M059J (cell line): ENCODE measurements around the gene ZNF652. TPM values are rescaled to one million over a fixed set of nuclear protein-coding genes. Genes with fewer than 3 reads are reported as not detected.
A peak's percentile ranks its signal among the peaks of the same experiment; 100 is the strongest.
"Not testable (repeated sequence)": the region's sequence is repeated elsewhere in the genome, so short reads cannot be mapped to it uniquely, and the experiment has no call there.

Experiments
- DNase-seq: peaks from one replicate; pipeline ENCODE4 v3.0.0-alpha.2; 2012; ENCODE audit warnings: low read depth
- total RNA-seq: library from RNA; depleted of rRNA; stranded (reverse); fragments of >200 nt; shearing (Covaris generic); gene quantifications from 2 replicates; pipeline ENCODE4 v1.2.3, GENCODE V29; 2014

Gene ZNF652
- total RNA-seq, 1 experiment from 2014 or later: 19.1 TPM

DNA sequence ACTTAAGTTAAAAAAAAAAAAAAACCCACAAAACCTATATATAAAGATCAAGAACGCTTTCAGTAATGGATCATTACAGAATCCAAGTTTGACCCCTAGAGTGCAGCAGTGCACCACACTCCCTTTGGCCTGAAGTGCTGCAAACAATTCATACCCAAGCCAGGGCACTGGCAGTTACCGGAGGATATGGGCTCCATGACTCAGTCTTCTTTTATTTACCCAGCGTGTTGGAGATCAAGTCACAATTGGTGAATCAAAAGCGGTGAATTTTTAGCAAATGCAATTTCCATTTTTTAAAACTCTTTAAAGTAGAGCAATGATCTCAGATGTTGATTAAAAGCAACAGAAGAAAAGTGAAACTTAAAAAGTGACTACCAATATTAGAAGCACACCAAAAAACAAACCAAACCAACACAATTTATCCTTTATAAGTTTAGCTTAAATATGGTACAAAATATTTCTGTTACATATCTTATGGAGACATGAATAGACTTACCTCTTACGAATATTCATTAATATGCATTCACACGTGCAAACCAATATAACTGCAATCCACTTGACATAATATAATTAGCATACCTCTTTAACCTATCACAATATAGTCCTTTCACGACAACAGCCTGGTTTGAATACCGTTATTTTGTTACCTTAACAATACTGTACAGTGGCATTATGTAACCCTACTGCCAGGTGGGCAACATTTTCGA is 46.3 kb downstream of the ZNF652 start:
- DNase-seq: peak; percentile 90

DNA sequence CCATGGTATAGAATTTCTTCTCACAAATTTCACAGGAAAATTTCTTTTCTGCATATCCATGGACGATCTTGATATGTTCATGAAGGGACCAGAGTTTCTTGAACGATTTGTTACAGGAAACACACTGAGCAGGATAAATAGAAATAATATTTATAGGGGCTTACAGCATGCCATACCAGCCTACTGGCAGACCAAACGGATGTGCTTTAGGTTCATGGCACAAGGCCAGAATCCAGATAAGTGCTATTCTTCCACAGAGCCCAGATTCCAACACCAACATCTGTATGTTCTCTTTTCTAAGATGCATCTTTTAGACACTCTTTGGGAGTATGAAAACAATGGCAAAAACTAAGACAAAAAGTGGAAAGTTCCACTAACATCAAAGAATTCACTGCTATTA is 49.3 kb downstream of the ZNF652 start:
- DNase-seq: no peak

DNA sequence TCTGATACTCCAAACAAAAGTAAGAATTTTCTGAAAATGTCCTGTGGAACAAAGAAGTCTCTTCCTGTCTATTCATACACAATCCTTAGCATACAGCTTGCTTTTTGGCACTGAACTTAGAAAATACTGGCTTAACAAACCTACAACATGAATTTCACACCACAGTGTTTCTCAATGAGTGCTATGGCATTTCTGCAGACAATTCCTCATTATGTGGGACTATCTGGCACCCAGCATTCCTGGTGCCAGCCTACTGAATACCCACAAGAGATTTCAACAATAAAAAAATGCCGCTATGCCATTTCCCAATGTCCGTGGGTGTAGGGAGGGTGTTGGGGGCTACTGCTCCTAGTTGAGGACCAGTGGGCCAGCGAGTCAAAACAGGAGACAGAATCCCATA is 62.1 kb downstream of the ZNF652 start:
- DNase-seq: no peak

DNA sequence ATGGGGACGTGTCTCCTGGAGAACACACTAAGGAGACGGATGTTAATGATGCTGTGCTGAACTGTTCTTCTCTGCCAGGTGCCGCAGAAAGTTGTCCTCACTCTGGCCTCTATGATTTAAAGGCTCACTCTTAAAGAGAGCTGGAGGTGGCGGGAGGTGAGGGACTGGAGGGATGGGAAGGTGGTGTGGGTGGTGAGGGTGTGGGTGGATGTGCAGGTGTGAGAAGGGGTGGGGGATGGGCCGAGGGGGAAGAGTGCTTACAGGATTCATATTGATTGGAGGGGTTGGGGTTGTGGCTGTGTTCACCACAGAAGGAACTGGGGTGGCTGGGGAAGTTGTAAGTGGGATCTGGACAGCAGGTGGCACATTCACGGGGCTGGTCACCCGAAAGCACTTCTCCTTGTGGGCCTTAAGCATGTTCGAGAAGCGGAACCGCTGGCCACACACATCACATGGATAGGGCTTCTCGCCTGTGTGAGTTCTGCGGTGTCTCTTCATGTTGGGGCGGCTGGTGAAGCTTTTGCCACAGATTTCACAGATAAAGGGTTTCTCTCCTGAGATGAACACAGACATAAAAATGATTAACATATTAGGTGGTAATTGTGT is 63.6 kb downstream of the ZNF652 start:
- no peak for DNase-seq

DNA sequence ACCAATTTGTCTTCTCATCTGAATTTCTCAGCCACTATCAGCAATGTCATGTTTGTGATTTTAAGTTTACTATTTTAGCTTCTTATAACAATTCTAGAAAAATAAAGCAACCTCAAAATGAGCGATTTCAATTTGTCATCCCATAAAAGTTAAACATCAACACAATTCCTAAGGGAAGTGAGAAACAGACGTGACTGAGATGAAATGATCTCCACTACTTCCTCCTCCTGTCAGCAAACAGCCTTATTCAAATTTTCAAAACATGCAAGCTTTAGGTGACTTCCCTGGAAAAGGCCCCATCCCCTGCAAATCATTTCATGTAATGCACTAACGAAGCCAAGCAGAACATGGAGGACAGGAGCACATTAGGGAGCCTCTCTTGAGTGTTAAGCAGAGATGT is 64.9 kb downstream of the ZNF652 start:
- no peak for DNase-seq

DNA sequence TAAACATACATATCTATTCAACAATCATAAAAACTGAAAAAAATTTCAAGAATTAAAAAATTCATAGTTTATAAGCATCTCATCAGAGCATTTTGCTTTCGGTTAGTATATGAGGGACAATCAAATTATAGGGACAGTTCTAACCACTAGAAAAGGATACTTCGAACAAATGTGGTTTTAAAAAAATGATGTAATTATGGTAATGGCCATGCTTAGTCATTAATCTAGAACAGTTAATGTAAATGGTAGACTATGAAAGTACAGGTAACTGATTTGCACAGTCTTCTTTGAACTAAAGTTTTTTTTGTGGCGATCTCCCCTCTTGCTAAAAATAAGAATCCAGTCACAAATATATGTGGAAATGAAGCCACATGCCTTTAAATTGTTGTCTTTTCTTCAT is 67.9 kb downstream of the ZNF652 start:
- DNase-seq: no peak

DNA sequence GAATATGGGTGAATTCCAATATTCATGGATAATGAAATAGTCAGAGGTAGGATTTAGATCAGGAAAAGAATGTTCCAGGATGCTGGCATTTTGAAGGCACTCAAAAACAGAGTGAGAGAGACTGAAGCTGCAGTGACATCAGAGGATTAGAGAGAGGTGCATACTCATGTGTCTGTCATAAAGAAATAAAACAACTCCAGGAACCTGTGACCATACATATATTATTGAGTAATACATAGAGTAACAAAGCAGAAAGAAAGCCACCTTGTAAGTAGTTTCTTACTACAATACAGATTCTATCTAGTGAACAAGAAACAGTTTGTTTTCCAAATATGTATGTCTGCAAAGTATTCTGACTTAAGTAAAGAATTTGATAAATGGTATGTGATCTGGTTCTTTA is 69.1 kb downstream of the ZNF652 start:
- no peak for DNase-seq

DNA sequence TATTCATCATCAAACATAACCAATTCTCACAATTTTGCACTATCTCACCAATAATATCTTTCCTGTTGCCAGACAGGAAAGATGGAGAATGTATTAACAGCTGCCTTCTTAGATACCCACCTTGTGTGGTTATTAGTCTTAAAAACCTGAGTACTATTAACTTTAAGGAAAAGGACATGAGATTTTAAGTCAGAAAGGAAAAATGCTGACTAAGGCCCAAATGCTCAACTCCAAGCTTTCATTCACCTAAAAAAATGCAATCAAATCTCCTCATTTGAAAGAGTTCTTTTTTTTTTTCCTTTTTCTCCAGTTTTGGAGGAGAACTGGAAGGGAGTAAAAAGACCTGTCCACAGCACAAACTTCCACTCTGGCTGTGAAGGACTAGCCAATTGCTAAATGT is 70.1 kb downstream of the ZNF652 start:
- no peak for DNase-seq

DNA sequence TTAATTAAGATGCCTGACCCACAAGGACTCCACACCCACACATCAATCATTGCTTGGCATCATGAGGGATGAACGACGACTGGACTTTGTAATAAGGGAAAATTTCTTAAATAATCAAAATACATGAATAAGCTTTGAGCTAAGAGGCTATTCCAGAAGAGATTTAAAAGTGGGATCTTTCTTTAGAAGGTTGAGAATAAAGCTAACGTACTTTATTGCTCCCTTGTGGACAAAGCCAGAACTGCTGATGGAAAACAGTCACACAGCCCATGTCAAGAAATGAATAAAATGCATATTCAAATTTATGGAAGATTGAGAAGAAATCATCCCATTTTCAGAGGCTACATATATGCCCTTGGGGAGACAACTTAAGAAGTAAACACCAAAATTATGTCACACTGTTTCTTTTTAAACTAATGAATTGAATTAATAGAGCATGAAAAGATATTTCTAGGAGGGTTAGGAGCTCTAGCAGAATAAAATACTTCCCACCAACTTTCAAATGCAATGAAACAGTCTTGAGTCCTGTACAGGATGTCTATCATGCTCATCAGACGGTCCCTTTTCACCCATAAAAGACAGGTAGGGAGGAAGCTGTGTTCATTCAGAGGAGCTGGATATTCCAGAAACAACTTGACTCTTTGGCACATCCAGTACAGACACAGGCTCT is 71.2 kb downstream of the ZNF652 start:
- DNase-seq: peak; percentile 20

DNA sequence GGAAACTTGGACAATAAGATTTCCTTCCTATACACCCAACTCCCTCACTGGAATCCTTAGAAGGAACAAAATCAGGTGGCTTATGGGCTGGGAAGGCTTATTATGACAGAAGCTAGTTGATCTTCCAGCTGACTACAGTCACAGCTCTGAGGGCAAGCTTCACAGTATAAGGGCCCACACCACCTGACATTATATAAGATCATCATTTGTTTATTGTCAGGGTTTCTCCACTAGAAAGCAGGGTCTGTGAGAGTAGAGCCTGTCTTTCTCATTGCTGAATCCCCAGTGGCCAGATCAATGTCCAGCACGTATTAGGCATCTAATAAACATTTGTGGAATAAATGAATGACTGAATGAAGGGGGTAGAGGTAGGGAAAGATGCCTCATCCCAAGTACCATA is 73.7 kb downstream of the ZNF652 start:
- no peak for DNase-seq

DNA sequence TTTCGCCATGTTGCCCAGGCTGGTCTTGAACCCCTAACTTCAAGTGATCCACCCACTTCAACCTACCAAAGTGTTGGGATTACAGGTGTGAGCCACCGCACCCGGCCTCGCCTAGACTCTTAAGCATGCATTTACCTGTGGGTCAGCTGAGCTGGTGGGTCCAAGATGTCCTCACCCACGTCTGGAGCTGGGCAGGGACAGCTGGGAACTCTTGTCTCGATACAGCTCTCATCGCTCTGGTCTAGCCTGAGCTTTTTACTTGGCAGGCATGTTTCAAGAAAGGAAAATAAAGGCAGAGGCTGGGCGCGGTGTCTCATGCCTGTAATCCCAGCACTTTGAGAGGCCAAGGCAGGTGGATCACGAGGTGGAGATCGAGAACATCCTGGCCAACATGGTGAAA is 74.6 kb downstream of the ZNF652 start:
- DNase-seq: no peak

DNA sequence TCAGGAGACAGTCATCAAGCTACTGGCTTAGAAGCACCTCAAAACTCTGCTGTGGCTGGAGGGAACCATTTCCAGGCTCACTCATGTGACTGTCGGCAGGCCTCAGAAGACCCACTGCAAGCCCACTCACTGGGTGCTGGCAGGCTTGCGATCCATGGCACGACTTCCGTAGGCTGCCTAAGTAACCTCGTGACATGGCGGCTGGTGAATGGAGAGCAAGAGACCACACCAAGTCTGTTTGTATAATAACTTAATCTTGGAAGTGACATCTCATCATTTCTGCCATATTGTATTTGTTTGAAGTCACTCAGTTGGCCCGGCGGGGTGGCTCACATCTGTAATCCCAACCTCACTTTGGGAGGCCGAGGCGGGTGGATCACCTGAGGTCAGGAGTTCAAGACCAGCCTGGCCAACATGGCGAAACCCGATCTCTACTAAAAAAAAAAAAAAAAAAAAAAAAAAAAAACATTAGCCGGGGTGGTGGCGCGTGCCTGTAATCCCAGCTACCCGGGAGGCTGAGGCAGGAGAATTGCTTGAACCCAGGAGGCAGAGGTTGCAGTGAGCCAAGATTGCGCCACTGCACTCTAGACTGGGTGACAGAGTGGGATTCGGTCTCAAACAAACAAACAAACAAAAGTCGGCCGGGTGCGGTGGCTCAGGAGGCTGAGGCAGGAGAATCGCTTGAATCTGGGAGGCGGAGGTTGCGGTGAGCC is 75.6 kb downstream of the ZNF652 start:
- not testable (repeated sequence) for DNase-seq

DNA sequence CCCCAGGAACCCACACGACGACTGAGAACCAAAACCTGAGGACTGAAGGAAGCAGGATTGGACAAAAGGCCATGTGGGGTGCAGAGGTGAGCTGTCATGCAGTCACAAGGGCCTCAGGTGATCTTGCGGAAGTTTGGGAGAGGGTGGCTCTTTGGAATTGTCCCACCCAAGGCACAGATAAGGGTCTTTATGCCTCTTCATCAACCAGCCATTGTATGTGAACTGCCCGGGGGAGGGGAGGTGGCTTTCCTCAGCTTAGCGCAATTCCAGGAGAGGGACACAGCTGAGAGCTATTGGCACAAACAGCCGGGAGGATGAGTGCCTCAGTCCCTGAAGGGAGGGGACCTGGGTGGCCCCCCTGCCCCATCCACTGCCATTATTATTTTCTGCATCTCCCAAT is 76.3 kb downstream of the ZNF652 start:
- DNase-seq: no peak

DNA sequence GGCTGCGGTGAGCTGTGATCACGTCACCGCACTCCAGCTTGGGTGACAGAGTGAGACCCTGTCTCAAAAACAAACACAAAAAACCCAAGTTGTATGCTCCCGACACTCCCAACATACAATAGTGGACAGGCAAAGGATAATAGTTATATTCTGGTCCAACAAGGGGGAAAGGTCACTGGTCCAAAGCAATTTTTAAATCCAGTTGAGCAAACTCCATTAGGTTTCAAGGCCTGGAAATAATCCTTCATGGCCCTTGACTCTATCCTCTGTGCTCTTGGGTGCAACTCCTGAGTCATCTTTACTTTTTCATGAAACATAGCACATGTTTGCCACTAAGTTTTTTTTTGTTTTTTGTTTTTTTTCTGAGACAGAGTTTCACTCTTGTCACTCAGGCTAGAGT is 81.1 kb downstream of the ZNF652 start:
- DNase-seq: no peak

DNA sequence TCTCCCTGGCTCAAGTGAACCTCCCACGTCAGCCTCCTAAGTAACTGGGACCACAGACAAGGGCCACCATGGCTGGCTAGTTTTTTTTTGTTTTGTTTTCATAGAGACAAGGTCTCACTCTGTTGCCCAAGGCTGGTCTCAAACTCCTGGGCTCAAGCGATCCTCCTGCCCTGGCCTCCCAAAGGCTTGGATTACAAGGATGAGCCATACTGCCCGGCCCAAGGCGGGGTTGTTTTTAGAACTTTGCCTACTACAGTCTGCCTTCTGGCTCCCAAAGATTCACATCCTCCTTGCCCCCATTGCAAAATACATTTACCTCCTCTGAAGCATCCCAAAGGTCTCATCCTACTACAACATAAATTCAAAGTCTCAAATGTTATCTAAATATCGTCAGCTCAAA is 82.0 kb downstream of the ZNF652 start:
- no peak for DNase-seq

DNA sequence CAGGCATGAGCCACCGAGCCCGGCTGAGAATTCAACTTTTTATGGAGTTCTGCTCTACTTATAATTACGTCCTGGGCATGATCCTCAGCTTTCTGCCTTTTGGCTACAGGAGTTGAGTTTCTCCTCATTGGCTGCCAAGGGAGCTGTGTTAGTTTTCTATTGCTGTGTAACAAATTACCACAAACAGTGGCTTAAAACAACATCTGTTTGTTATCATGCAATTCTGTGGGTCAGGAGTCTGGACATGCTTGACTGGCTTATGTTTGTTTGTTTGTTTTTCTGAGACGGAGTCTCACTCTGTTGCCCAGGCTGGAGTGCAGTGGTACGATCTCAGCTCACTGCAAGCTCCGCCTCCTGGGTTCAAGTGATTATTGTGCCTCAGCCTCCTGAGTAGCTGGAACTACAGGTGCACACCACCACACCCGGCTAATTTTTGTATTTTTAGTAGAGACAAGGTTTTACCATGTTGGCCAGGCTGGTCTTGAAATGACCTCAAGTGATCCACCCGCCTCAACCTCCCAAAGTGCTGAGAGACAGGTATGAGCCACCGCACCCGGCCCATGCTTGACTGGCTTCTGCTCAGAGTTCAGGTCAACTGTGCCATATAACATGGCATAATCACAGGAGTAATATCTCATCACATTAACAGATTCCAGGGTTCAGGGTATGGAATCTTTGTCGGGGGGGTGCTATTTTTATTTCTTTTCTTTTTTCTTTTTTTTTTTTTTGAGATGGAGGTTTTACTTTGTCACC is 82.6 kb downstream of the ZNF652 start:
- not testable (repeated sequence) for DNase-seq

DNA sequence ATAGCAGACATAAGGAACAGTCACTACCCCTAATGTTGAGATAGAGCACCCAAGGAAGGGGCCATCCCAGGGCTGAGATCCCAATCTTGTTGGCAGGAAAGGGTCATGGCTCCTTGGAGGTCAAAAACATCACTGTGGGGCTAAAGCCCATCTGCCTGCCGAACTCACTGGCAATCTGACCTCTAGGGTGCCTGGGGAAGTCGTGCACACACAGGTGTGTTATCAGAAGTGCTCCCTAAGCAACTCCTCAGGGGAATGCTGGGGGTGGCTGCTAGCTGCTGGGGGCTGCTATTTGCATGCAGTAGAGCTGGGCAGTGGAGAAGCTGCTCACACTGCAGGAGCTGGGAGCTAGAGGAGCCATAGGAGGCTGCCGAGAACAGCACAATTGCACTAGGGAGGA is 84.0 kb downstream of the ZNF652 start:
- DNase-seq: no peak

DNA sequence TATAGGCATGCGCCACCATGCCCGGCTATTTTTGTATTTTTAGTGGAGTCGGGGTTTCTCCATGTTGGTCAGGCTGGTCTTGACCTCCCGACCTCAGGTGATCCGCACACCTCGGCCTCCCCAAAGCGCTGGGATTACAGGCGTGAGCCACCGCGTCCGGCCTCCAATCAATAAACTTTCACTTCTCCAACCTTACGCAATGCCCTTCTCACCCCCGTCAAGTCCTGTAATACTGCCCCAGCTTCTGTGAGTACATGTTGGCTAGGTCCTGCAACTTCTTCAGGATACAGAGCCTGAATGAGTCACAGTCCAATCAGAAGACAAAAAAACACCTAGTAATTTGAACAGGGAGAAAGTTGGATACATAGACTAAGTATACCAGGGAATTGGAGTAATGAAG is 84.4 kb downstream of the ZNF652 start:
- no peak for DNase-seq

DNA sequence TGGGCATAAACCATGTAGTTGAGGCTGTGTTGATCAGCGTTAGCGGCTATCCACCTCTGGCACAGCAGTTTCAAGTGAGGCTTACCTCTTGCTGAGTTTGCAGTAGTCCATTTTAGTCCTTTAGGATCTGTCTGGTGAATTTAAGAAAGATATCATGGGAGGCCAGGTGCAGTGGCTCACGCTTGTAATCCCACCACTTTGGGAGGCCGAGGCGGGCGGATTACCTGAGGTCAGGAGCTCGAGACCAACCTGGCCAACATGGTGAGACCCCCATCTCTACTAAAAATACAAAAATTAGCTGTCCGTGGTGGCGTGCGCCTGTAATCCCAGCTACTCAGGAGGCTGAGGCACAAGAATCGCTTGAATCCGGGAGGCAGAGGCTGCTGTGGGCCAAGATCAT is 86.1 kb downstream of the ZNF652 start:
- not testable (repeated sequence) for DNase-seq

DNA sequence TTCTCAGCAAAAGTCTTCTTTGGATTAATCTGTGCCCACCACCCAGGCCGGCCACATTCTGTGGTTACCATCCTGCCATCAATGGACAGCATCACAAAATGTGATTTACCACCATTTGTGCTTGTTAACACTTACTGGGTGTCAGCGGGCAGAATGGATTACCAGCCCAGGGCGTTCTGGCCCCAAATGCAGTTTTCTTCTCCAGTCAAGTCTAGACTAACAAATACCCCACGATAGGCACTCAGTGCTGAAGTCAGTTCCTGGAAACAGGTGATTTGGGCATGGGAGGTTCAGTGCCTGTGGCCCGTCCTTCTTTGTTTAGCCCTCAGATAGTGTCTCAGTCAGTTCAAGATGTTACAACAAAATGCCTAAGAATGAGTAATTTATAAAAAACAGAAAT is 92.7 kb downstream of the ZNF652 start:
- no peak for DNase-seq

DNA sequence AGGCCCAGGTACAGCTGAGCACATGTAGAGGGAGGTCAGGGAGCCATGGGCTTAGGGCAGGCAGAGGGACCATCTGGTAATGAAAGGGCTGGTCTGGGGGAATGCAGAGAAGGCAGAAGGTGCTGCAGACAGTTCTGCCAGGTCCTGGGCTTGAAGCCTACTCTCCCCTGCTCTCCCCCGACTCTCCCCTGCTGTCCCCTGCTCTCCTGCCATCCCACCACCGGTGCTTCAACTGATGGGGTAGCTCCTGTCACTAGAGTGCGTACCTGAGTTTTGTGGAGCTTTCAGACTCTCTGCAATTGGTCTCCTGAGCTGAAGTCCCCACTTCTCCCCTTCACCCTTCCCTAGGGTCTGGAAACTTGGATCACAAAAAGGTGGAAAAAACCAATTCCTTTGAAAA is 94.1 kb downstream of the ZNF652 start:
- no peak for DNase-seq

DNA sequence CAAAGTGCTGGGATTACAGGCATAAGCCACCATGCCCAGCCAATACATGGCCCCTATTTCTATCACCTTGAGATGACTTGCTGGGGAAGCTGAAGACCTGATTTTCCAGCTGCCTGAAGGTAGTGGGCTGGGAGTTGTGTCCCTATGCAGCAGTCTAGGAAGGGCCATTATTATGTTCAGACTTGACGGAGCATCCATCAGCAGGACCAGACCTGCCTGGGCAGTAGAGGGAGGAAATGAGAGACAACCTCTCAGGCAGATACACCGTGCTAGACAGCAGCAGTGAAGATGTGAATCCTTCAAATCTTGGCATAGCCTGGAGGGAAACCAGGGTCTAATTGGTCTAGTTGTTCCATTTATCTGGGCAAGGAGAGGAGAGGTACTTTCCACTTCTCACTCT is 95.8 kb downstream of the ZNF652 start:
- no peak for DNase-seq
